ENCODE data around the gene CLEC1A.

GRCh38 chr12:10088031-10088430 is 10.8 kb downstream of the CLEC1A start:
- TF ChIP-seq CTCF (IDR thresholded peaks at IDR 0.05 in 8 of 11, conservative IDR thresholded peaks at IDR 0.05 in 3 of 11) (no peak), POLR2AphosphoS5 (IDR thresholded peaks at IDR 0.05) (no peak), POLR2A (IDR thresholded peaks at IDR 0.05) (no peak)

All from spleen (tissue), 7 donors.